KMS-11 (cell line): Measurements from ENCODE around the gene SNRPB2.

Experiments
- H2AFZ ChIP-seq: fragments of 200-600 bp; sonication (generic); 2 replicates; pipeline ENCODE4 v1.6.1; 2016; ENCODE audit warnings: antibody characterized with exemption, mixed run types, low read depth
- H3K27ac ChIP-seq: fragments of 200-600 bp; sonication (generic); 2 replicates; pipeline ENCODE4 v1.6.1; 2016; ENCODE audit warnings: mild to moderate bottlenecking, mixed run types
- H3K27me3 ChIP-seq: fragments of 200-600 bp; sonication (generic); 2 replicates; pipeline ENCODE4 v1.6.1; 2017; ENCODE audit warnings: mild to moderate bottlenecking, low read depth, mixed run types, moderate library complexity; ENCODE audit not compliant: insufficient read depth
- H3K36me3 ChIP-seq: fragments of 200-600 bp; sonication (generic); 2 replicates; pipeline ENCODE4 v1.6.1; 2017; ENCODE audit warnings: mild to moderate bottlenecking, mixed run types; ENCODE audit not compliant: insufficient read depth
- H3K4me1 ChIP-seq: fragments of 200-600 bp; sonication (generic); 2 replicates; pipeline ENCODE4 v1.6.1; 2016; ENCODE audit warnings: mild to moderate bottlenecking, low read depth, mixed run types; ENCODE audit not compliant: poor library complexity, severe bottlenecking
- H3K4me2 ChIP-seq: fragments of 200-600 bp; sonication (generic); 2 replicates; pipeline ENCODE4 v1.7.0; 2016; ENCODE audit warnings: mild to moderate bottlenecking, mixed run types
- H3K4me3 ChIP-seq: fragments of 200-600 bp; sonication (generic); IDR thresholded peaks from 2 replicates; pipeline ENCODE4 v1.6.1; 2017; ENCODE audit warnings: low read depth, low read length, mixed read lengths; ENCODE audit not compliant: insufficient read depth
- H3K79me2 ChIP-seq: fragments of 200-600 bp; sonication (generic); 2 replicates; pipeline ENCODE4 v1.6.1; 2016; ENCODE audit warnings: low read depth, mixed run types; ENCODE audit not compliant: insufficient read depth
- H3K9ac ChIP-seq: fragments of 200-600 bp; sonication (generic); 2 replicates; pipeline ENCODE4 v1.6.1; 2016; ENCODE audit warnings: mild to moderate bottlenecking, mixed run types
- H4K20me1 ChIP-seq: fragments of 200-600 bp; sonication (generic); 2 replicates; pipeline ENCODE4 v1.6.1; 2016; ENCODE audit warnings: mild to moderate bottlenecking, mixed run types; ENCODE audit not compliant: insufficient read depth
- CTCF ChIP-seq: fragments of 200-600 bp; sonication (generic); conservative IDR thresholded peaks from 2 replicates; pipeline ENCODE4 v1.6.1; 2017; ENCODE audit warnings: low read depth, mild to moderate bottlenecking, antibody characterized with exemption, low read length, moderate library complexity, mixed read lengths

SNRPB2 gene

GRCh38 chr20:16759181-16759563 lies 29.3 kb downstream of the SNRPB2 start:
- Histone ChIP-seq H3K79me2 (no peaks in the 10 kb centered on the region), H2AFZ (no peak overlapping the region), H3K9ac (no peak overlapping the region), H3K27me3 (no peaks in the 10 kb centered on the region), H4K20me1 (no peaks in the 10 kb centered on the region), H3K4me1 (peaks cover 8% of the 10 kb centered on the region), H3K36me3 (no peaks in the 10 kb centered on the region), H3K4me3 (no peak overlapping the region), H3K27ac (no peak overlapping the region), H3K4me2 (no peak overlapping the region)
- TF ChIP-seq CTCF = no peak

- Histone ChIP-seq H3K79me2 (no peaks in the 10 kb centered on the region), H3K4me2 (no peak overlapping the region), H3K9ac (no peak overlapping the region), H3K36me3 (no peaks in the 10 kb centered on the region), H4K20me1 (no peaks in the 10 kb centered on the region), H3K27me3 (no peaks in the 10 kb centered on the region), H3K27ac (no peak overlapping the region), H3K4me1 (peaks cover 22% of the 10 kb centered on the region), H3K4me3 (no peak overlapping the region), H2AFZ (peak overlapping the region; percentile 47; the same call in 1 of the 2 replicates)
- no peak for TF ChIP-seq CTCF
Observed at GRCh38 chr20:16760431-16761304, 30.8 kb downstream of the SNRPB2 start.

DNA sequence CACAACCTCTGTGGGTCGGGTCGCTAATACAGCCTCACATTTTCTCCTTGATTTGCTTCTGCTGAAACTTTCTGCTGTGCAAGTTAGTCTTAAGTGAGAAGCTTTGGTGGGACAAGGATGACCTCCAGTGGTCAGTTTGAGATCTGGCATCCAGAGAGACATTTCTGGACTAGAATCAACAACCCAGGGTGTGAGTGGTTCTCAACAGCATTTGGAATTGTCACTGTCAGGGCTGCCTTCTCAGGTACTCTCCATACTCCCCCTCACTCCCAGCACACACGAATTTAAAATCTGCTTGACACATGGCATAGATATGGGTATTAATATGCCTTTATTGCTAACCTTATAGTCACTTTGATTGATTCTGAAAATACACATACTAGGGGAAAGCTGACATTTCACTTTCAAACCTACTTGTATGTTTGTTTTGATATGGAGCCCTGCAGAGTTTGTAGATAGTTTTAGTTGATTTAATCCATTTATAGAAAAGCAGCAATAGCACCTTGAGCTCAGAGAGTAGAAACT lies 31.5 kb downstream of the SNRPB2 start:
- Histone ChIP-seq H3K36me3 (no peaks in the 10 kb centered on the region), H3K4me2 (no peak overlapping the region), H3K4me1 (peaks cover 22% of the 10 kb centered on the region), H3K27me3 (no peaks in the 10 kb centered on the region), H3K27ac (no peak overlapping the region), H4K20me1 (no peaks in the 10 kb centered on the region), H3K4me3 (no peak overlapping the region), H3K9ac (no peak overlapping the region), H3K79me2 (no peaks in the 10 kb centered on the region), H2AFZ (peak overlapping the region; percentile 47; the same call in 1 of the 2 replicates)
- peak; percentile 69 for TF ChIP-seq CTCF

DNA sequence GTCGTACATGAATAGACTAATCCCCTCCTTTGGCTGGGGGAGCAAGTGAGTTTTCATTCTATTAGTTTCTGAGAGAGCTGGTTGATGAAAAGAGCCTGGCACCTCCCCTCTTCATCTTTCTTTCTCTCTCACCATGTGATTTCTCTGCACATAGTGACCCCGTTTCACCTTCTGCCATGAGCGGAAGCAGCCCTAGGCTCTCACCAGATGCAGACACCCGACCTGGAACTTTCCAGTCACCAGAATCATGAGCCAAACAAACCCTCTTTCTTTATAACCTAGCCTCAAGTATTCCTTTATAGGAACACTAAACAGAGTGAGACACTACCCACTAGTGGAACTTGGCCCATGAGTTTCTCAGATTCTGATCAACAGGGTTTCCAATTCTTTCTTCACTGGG lies 34.7 kb downstream of the SNRPB2 start:
- Histone ChIP-seq H3K4me3 (no peak overlapping the region), H4K20me1 (no peaks in the 10 kb centered on the region), H3K27me3 (no peaks in the 10 kb centered on the region), H3K9ac (no peak overlapping the region), H3K4me2 (0 out of 2 replicates have a peak overlapping the region, but pooled peaks have one; percentile 36), H3K4me1 (peaks cover 22% of the 10 kb centered on the region), H3K36me3 (no peaks in the 10 kb centered on the region), H2AFZ (peak overlapping the region; percentile 6; the same call in 1 of the 2 replicates), H3K79me2 (no peaks in the 10 kb centered on the region), H3K27ac (peak overlapping the region; percentile 43; the same call in 1 of the 2 replicates)
- TF ChIP-seq CTCF = no peak
